OCI-LY7 (cell line): Measurements from ENCODE around the gene ZNF697. TPM values are rescaled to one million over a fixed set of nuclear protein-coding genes. Genes with fewer than 3 reads are reported as not detected.
"Not testable (repeated sequence)": the region's sequence is repeated elsewhere in the genome, so short reads cannot be mapped to it uniquely, and the experiment has no call there.

Experiments used
- BruUV-seq: library from RNA; stranded (reverse); fragments of 400-500 nt; replicated peaks from 2 replicates; lab custom pipeline; 2021; lab: Mats Ljungman, UMichigan
- CTCF ChIA-PET: fragments of 300-600 bp; sonication (Branson Sonifier 250); formaldehyde crosslinking; loops from one replicate; lab custom pipeline; 2022; ENCODE audit warnings: antibody characterized with exemption; ENCODE audit not compliant: unreplicated experiment; lab: Charles Lee
- POLR2A ChIA-PET: fragments of 300-600 bp; sonication (Branson Sonifier 250); formaldehyde crosslinking; loops from one replicate; lab custom pipeline; 2022; ENCODE audit warnings: antibody characterized with exemption; lab: Charles Lee
- DNase-seq: peaks from one replicate; pipeline ENCODE4 v3.0.0-alpha.2; 2015; ENCODE audit warnings: low spot score
- H2AFZ ChIP-seq: fragments of 200-600 bp; sonication (generic), shearing (Covaris generic); 2 replicates; pipeline ENCODE4 v1.6.1; 2014; ENCODE audit warnings: mild to moderate bottlenecking, antibody characterized with exemption, low read length, moderate library complexity
- H3K27ac ChIP-seq: fragments of 200-600 bp; sonication (generic); 2 replicates; pipeline ENCODE4 v1.5.1; 2014; ENCODE audit warnings: mixed run types, low read depth, mild to moderate bottlenecking, moderate library complexity, low read length, inconsistent platforms; ENCODE audit not compliant: poor library complexity, severe bottlenecking
- H3K36me3 ChIP-seq: fragments of 200-600 bp; sonication (generic); 2 replicates; pipeline ENCODE4 v1.6.1; 2014; ENCODE audit warnings: mild to moderate bottlenecking, antibody characterized with exemption, low read length, moderate library complexity, mixed read lengths; ENCODE audit not compliant: insufficient read depth
- H3K4me1 ChIP-seq: fragments of 200-600 bp; sonication (generic); 2 replicates; pipeline ENCODE4 v1.5.1; 2014; ENCODE audit warnings: mild to moderate bottlenecking, low read length; ENCODE audit not compliant: insufficient read depth, poor library complexity, severe bottlenecking
- H3K4me2 ChIP-seq: fragments of 200-600 bp; sonication (generic); 2 replicates; pipeline ENCODE4 v1.6.1; 2014; ENCODE audit warnings: mild to moderate bottlenecking, low read length
- H3K4me3 ChIP-seq: fragments of 200-600 bp; sonication (generic); 2 replicates; pipeline ENCODE4 v1.5.1; 2014; ENCODE audit warnings: mild to moderate bottlenecking, low read depth, low read length; ENCODE audit not compliant: poor library complexity, severe bottlenecking
- H3K79me2 ChIP-seq: fragments of 200-600 bp; sonication (generic); 2 replicates; pipeline ENCODE4 v1.6.1; 2016; ENCODE audit warnings: low read depth, mild to moderate bottlenecking, low read length, moderate library complexity, mixed read lengths; ENCODE audit not compliant: insufficient read depth
- H3K9me2 ChIP-seq: fragments of 200-600 bp; sonication (generic); 2 replicates; pipeline ENCODE4 v1.6.1; 2016; ENCODE audit warnings: mild to moderate bottlenecking, low read length, mixed read lengths; ENCODE audit not compliant: insufficient read depth
- H3K9me3 ChIP-seq: fragments of 200-600 bp; sonication (generic); 2 replicates; pipeline ENCODE4 v1.6.1; 2014; ENCODE audit warnings: mild to moderate bottlenecking, mixed run types, low read length, mixed read lengths
- H4K20me1 ChIP-seq: fragments of 200-600 bp; sonication (generic); 2 replicates; pipeline ENCODE4 v1.6.1; 2014; ENCODE audit warnings: mild to moderate bottlenecking, antibody characterized with exemption, low read length, moderate library complexity, mixed read lengths; ENCODE audit not compliant: insufficient read depth
- CTCF ChIP-seq: fragments of 200-600 bp; sonication (generic); conservative IDR thresholded peaks from 2 replicates; pipeline ENCODE4 v1.5.1; 2014; ENCODE audit warnings: mild to moderate bottlenecking, antibody characterized with exemption, low read length, moderate library complexity, mixed read lengths
- EZH2phosphoT487 ChIP-seq: fragments of 200-600 bp; sonication (generic); IDR thresholded peaks from 2 replicates; pipeline ENCODE4 v1.6.1; 2018; ENCODE audit warnings: low read depth, borderline replicate concordance, mild to moderate bottlenecking, mixed run types, antibody characterized with exemption, low read length, moderate library complexity, mixed read lengths
- intact Hi-C: fragments of 100-400 bp; cut with micrococcal nuclease; formaldehyde crosslinking; loops from one replicate; pipeline ENCODE4 v1.10.0; 2022; ENCODE audit not compliant: unreplicated experiment
- total RNA-seq, 2 experiments: library from RNA; depleted of rRNA in 1 of 2; stranded (reverse); fragments of >200 nt in 1 of 2; shearing (Covaris generic) in 1 of 2; gene quantifications; 2 replicates each; pipeline ENCODE4 v1.2.3, GENCODE V29; 2014 to 2022

The ZNF697 gene
- total RNA-seq, 2 experiments from 2014 or later, result not detected

GRCh38 chr1:119590393-119590792 lies 57.7 kb downstream of the ZNF697 start:
- TF ChIP-seq CTCF, result no peak
- no peak for TF ChIP-seq EZH2phosphoT487
- Histone ChIP-seq H2AFZ (no peak overlapping the region), H3K27ac (no peak overlapping the region), H4K20me1 (no peaks in the 10 kb centered on the region), H3K9me3 (no peaks in the 10 kb centered on the region), H3K4me3 (no peak overlapping the region), H3K79me2 (no peaks in the 10 kb centered on the region), H3K36me3 (no peaks in the 10 kb centered on the region), H3K4me2 (no peak overlapping the region), H3K9me2 (no peaks in the 10 kb centered on the region), H3K4me1 (no peaks in the 10 kb centered on the region)
- intact Hi-C loops, result loop anchor here (10.0 kb wide), 1 partner anchor 56 kb away; no protein-coding TSS in a partner anchor
- CTCF ChIA-PET, result no interaction called here
- BruUV-seq, result no TSS peak
- POLR2A ChIA-PET, result no interaction called here
- no peak for DNase-seq

DNA sequence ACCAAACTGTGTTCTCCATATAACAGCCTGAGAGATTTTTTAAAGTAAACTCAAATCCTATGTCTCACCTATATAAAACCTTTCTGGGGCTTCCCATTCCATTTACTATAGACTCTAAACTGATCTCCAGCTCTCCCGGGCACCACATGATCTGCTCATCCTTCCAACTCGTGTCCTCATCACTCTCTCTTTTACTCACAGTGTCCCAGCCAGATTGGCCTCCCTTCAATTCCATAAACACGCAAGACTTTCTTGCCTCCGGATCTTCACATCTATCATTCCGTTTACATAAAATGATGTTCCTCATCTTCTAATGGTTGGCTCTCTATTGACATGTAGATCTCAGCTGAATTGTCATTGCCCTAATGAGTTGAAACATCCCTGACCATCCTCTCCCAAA lies 59.4 kb downstream of the ZNF697 start:
- TF ChIP-seq CTCF, result no peak
- TF ChIP-seq EZH2phosphoT487, result no peak
- intact Hi-C loops, result no loop called here
- no peak overlapping the region for H3K4me2 ChIP-seq
- no peak overlapping the region for H2AFZ ChIP-seq
- no peak overlapping the region for H3K27ac ChIP-seq
- no peaks in the 10 kb centered on the region for H3K9me3 ChIP-seq
- H3K79me2 ChIP-seq, result no peaks in the 10 kb centered on the region
- DNase-seq, result no peak
- BruUV-seq, result no TSS peak
- H3K9me2 ChIP-seq, result no peaks in the 10 kb centered on the region
- no peaks in the 10 kb centered on the region for H3K4me1 ChIP-seq
- H4K20me1 ChIP-seq, result no peaks in the 10 kb centered on the region
- no peaks in the 10 kb centered on the region for H3K36me3 ChIP-seq
- H3K4me3 ChIP-seq, result no peak overlapping the region
- ChIA-PET CTCF (no interaction called here), POLR2A (no interaction called here)

- no peaks in the 10 kb centered on the region for H3K36me3 ChIP-seq
- BruUV-seq, result no TSS peak
- no peaks in the 10 kb centered on the region for H4K20me1 ChIP-seq
- H3K9me2 ChIP-seq, result no peaks in the 10 kb centered on the region
- H2AFZ ChIP-seq, result no peak overlapping the region
- H3K27ac ChIP-seq, result no peak overlapping the region
- H3K4me3 ChIP-seq, result no peak overlapping the region
- no peak for DNase-seq
- TF ChIP-seq EZH2phosphoT487, result no peak
- TF ChIP-seq CTCF, result no peak
- no peaks in the 10 kb centered on the region for H3K4me1 ChIP-seq
- no peak overlapping the region for H3K4me2 ChIP-seq
- no peaks in the 10 kb centered on the region for H3K9me3 ChIP-seq
- H3K79me2 ChIP-seq, result no peaks in the 10 kb centered on the region
- intact Hi-C loops, result no loop called here
- CTCF ChIA-PET, result no interaction called here
- POLR2A ChIA-PET, result no interaction called here
These were observed 60.7 kb downstream of the ZNF697 start for GRCh38 chr1:119587341-119587740.

- H2AFZ ChIP-seq, intact Hi-C loops, H3K36me3 ChIP-seq, DNase-seq, H3K79me2 ChIP-seq, CTCF ChIA-PET, H4K20me1 ChIP-seq, H3K4me3 ChIP-seq, H3K27ac ChIP-seq, BruUV-seq, POLR2A ChIA-PET, H3K4me2 ChIP-seq, H3K4me1 ChIP-seq, H3K9me3 ChIP-seq, H3K9me2 ChIP-seq: not testable (repeated sequence)
These were observed 62.3 kb downstream of the ZNF697 start for GRCh38 chr1:119585801-119586200.
